HCT116 (cell line): ENCODE data around the gene SERPIND1. TPM values are rescaled to one million over a fixed set of nuclear protein-coding genes. Genes with fewer than 3 reads are reported as not detected.

ENCODE experiments used
- ATAC-seq: fragments of 200-7000 bp; cut with Tn5 transposase; 2 replicates; pipeline ENCODE4 v1.9.1; 2020; ENCODE audit warnings: mild to moderate bottlenecking, moderate library complexity
- BruUV-seq: library from RNA; stranded (reverse); fragments of 400-500 nt; replicated peaks from 2 replicates; lab custom pipeline; 2021; lab: Mats Ljungman, UMichigan
- CTCF ChIA-PET: fragments of 300-600 bp; sonication (Branson Sonifier 250); formaldehyde crosslinking; loops from one replicate; lab custom pipeline; 2021; ENCODE audit warnings: antibody characterized with exemption; lab: Charles Lee
- POLR2A ChIA-PET: fragments of 300-600, 350-600 bp; sonication (Branson Sonifier 250); formaldehyde crosslinking; loops from one replicate; lab custom pipeline; 2021; ENCODE audit warnings: antibody characterized with exemption; lab: Charles Lee
- RAD21 ChIA-PET, 2 experiments: fragments of 300-600 bp; sonication (Branson Sonifier 250); formaldehyde crosslinking; loops; one replicate each; lab custom pipeline; 2023; ENCODE audit warnings: low total read pairs in 2 of 2; ENCODE audit not compliant: uncharacterized antibody in 2 of 2, unreplicated experiment in 2 of 2, low non-redundant PET in 1 of 2; lab: Charles Lee
- DNase-seq: peaks from one replicate; pipeline ENCODE4 v3.0.0-alpha.2; 2010; ENCODE audit warnings: low read depth, low spot score
- H2AFZ ChIP-seq: fragments of 200-600 bp; shearing (Covaris generic), sonication (generic); 2 replicates; pipeline ENCODE4 v1.6.1; 2017; ENCODE audit warnings: low read depth, mixed run types, mixed read lengths, antibody characterized with exemption, low read length; ENCODE audit not compliant: poor library complexity, severe bottlenecking
- H3K27ac ChIP-seq: 2 replicates; pipeline ENCODE4 v1.5.1; 2012; ENCODE audit warnings: low read depth, low read length
- H3K27me3 ChIP-seq: fragments of 200-600 bp; sonication (generic); 2 replicates; pipeline ENCODE4 v1.6.1; 2016; ENCODE audit warnings: mixed run types, low read length, mixed read lengths; ENCODE audit not compliant: insufficient read depth
- H3K36me3 ChIP-seq, 2 experiments: fragments of 200-500 bp in 1 of 2; fragments of 200-600 bp in 1 of 2; sonication (Bioruptor generic) in 1 of 2; sonication (generic) in 1 of 2; 2 replicates each; pipeline versions ENCODE4 v1.5.1 to v1.6.1; 2014 to 2016; ENCODE audit warnings: low read length in 2 of 2, inconsistent platforms in 1 of 2, mixed read lengths in 1 of 2, mixed run types in 1 of 2; ENCODE audit not compliant: insufficient read depth in 2 of 2, control insufficient read depth in 1 of 2
- H3K4me1 ChIP-seq, 2 experiments: fragments of 200-600 bp in 1 of 2; sonication (generic) in 1 of 2; 2 replicates each; pipeline versions ENCODE4 v1.5.1 to v1.6.1; 2012 to 2017; ENCODE audit warnings: low read length in 2 of 2, inconsistent platforms in 1 of 2, mild to moderate bottlenecking in 1 of 2, mixed read lengths in 1 of 2, mixed run types in 1 of 2, moderate library complexity in 1 of 2; ENCODE audit not compliant: insufficient read depth in 2 of 2, control insufficient read depth in 1 of 2
- H3K4me2 ChIP-seq: fragments of 200-600 bp; sonication (generic); 2 replicates; pipeline ENCODE4 v1.6.1; 2017; ENCODE audit warnings: mixed run types, low read length, mixed read lengths
- H3K4me3 ChIP-seq, 2 experiments: fragments of 200-600 bp in 1 of 2; sonication (generic) in 1 of 2; replicated peaks in 1 of 2; 2 replicates each; pipeline ENCODE4 v1.5.1; 2011 to 2016; ENCODE audit warnings: low read length in 2 of 2, control low read depth in 1 of 2, low read depth in 1 of 2, mild to moderate bottlenecking in 1 of 2, mixed read lengths in 1 of 2, mixed run types in 1 of 2
- H3K79me2 ChIP-seq: fragments of 200-600 bp; sonication (generic); 2 replicates; pipeline ENCODE4 v1.6.1; 2017; ENCODE audit warnings: mild to moderate bottlenecking, mixed run types, low read length, moderate library complexity, mixed read lengths; ENCODE audit not compliant: insufficient read depth
- H3K9ac ChIP-seq: fragments of 200-600 bp; sonication (generic); 2 replicates; pipeline ENCODE4 v1.6.1; 2016; ENCODE audit warnings: low read length, mixed read lengths
- H3K9me2 ChIP-seq: fragments of 200-600 bp; sonication (generic), shearing (Covaris generic); 2 replicates; pipeline ENCODE4 v1.6.1; 2017; ENCODE audit warnings: mixed run types, mild to moderate bottlenecking, moderate library complexity; ENCODE audit not compliant: insufficient read depth
- H3K9me3 ChIP-seq, 2 experiments: fragments of 200-500 bp in 1 of 2; fragments of 200-600 bp in 1 of 2; sonication (Bioruptor generic) in 1 of 2; sonication (generic) in 1 of 2; 2 replicates each; pipeline ENCODE4 v1.6.1; 2014 to 2017; ENCODE audit warnings: low read length in 2 of 2, mixed read lengths in 2 of 2, inconsistent platforms in 1 of 2, low read depth in 1 of 2, mild to moderate bottlenecking in 1 of 2, mixed run types in 1 of 2, moderate library complexity in 1 of 2; ENCODE audit not compliant: control insufficient read depth in 1 of 2, insufficient read depth in 1 of 2
- H4K20me1 ChIP-seq: fragments of 200-600 bp; sonication (generic), shearing (Covaris generic); 2 replicates; pipeline ENCODE4 v1.6.1; 2017; ENCODE audit warnings: mixed run types, mild to moderate bottlenecking, moderate library complexity; ENCODE audit not compliant: insufficient read depth
- ATF3 ChIP-seq: IDR thresholded peaks from 2 replicates; pipeline ENCODE4 v1.6.1; 2012
- CBX3 ChIP-seq: IDR thresholded peaks from 2 replicates; pipeline ENCODE4 v1.6.1; 2012; ENCODE audit warnings: low read depth
- EGR1 ChIP-seq: IDR thresholded peaks from 2 replicates; pipeline ENCODE4 v1.6.1; 2012; ENCODE audit warnings: low read depth
- EZH2 ChIP-seq: fragments of 200-600 bp; sonication (generic); IDR thresholded peaks from 2 replicates; pipeline ENCODE4 v1.6.1; 2017; ENCODE audit warnings: antibody characterized with exemption, mixed run types
- FOSL1 ChIP-seq: IDR thresholded peaks from 2 replicates; pipeline ENCODE4 v1.6.1; 2012; ENCODE audit warnings: low read depth
- JUND ChIP-seq: IDR thresholded peaks from 2 replicates; pipeline ENCODE4 v1.6.1; 2012
- MAX ChIP-seq: IDR thresholded peaks from 2 replicates; pipeline ENCODE4 v1.6.1; 2012
- POLR2AphosphoS5 ChIP-seq: IDR thresholded peaks from 2 replicates; pipeline ENCODE4 v1.6.1; 2011; ENCODE audit warnings: mild to moderate bottlenecking, low read depth, low read length, moderate library complexity
- REST ChIP-seq: IDR thresholded peaks from 2 replicates; pipeline ENCODE4 v1.6.1; 2012; ENCODE audit warnings: low read depth
- SP1 ChIP-seq: IDR thresholded peaks from 2 replicates; pipeline ENCODE4 v1.6.1; 2012; ENCODE audit warnings: low read depth
- SRF ChIP-seq: IDR thresholded peaks from 2 replicates; pipeline ENCODE4 v1.6.1; 2012; ENCODE audit warnings: low read depth
- TCF7L2 ChIP-seq: IDR thresholded peaks from 2 replicates; pipeline ENCODE4 v1.7.0; 2011; ENCODE audit warnings: borderline replicate concordance, inconsistent platforms; ENCODE audit not compliant: insufficient read depth, insufficient read length; ENCODE audit errors: extremely low read depth
- ZBTB33 ChIP-seq: IDR thresholded peaks from 2 replicates; pipeline ENCODE4 v1.6.1; 2011; ENCODE audit warnings: mild to moderate bottlenecking, low read length, moderate library complexity; ENCODE audit not compliant: insufficient replicate concordance; ENCODE audit errors: extremely low read depth
- ZNF274 ChIP-seq: fragments of 200-500 bp; sonication (Bioruptor generic); IDR thresholded peaks from 2 replicates; pipeline ENCODE4 v1.6.1; 2014; ENCODE audit warnings: mild to moderate bottlenecking, low read depth, low read length, inconsistent platforms
- intact Hi-C: fragments of 100-400 bp; cut with micrococcal nuclease; formaldehyde crosslinking; loops from 2 replicates; pipeline ENCODE4 v1.10.0; 2022
- total RNA-seq: library from RNA; stranded (reverse); gene quantifications from one replicate; pipeline ENCODE4 v1.2.1, GENCODE V29; 2021; ENCODE audit not compliant: unreplicated experiment

SERPIND1 gene
- total RNA-seq, 1 experiment from 2014 or later = 0.25 TPM

GRCh38 chr22:20811171-20811570, 37.3 kb downstream of the SERPIND1 start:
- Histone ChIP-seq H3K36me3 (peaks cover 3 to 5% of the 10 kb centered on the region in 2 experiments; a peak in 2 of 4 replicates), H3K4me2 (no peak overlapping the region), H3K9me2 (no peaks in the 10 kb centered on the region), H2AFZ (no peak overlapping the region), H4K20me1 (no peaks in the 10 kb centered on the region), H3K79me2 (no peaks in the 10 kb centered on the region), H3K4me3 (no peak overlapping the region), H3K27ac (no peak overlapping the region), H3K27me3 (no peaks in the 10 kb centered on the region), H3K9ac (no peak overlapping the region), H3K4me1 (peaks cover 7 to 18% of the 10 kb centered on the region in 2 experiments), H3K9me3 (no peaks in the 10 kb centered on the region)
- ATAC-seq (no peak), DNase-seq (no peak)
- no TSS peak for BruUV-seq
- intact Hi-C loops = no loop called here
- RAD21 ChIA-PET = no interaction called here
- POLR2A ChIA-PET = no interaction called here
- TF ChIP-seq POLR2AphosphoS5 = no peak
- TF ChIP-seq CBX3 = no peak
- no peak for TF ChIP-seq ZBTB33
- TF ChIP-seq JUND = no peak
- TF ChIP-seq ZNF274 = no peak
- no peak for TF ChIP-seq REST
- no peak for TF ChIP-seq SP1
- TF ChIP-seq FOSL1 = no peak
- TF ChIP-seq SRF = no peak
- TF ChIP-seq MAX = no peak
- TF ChIP-seq EZH2 = no peak
- TF ChIP-seq TCF7L2 = no peak
- no peak for TF ChIP-seq EGR1
- TF ChIP-seq ATF3 = no peak
- CTCF ChIA-PET = interaction anchor here (0.7 to 1.2 kb wide), 2 partner anchors 17 to 28 kb away, joined by 3 read pairs; no protein-coding TSS in a partner anchor
